Measurements from ENCODE around the gene SLC6A16.

The SLC6A16 gene

DNA sequence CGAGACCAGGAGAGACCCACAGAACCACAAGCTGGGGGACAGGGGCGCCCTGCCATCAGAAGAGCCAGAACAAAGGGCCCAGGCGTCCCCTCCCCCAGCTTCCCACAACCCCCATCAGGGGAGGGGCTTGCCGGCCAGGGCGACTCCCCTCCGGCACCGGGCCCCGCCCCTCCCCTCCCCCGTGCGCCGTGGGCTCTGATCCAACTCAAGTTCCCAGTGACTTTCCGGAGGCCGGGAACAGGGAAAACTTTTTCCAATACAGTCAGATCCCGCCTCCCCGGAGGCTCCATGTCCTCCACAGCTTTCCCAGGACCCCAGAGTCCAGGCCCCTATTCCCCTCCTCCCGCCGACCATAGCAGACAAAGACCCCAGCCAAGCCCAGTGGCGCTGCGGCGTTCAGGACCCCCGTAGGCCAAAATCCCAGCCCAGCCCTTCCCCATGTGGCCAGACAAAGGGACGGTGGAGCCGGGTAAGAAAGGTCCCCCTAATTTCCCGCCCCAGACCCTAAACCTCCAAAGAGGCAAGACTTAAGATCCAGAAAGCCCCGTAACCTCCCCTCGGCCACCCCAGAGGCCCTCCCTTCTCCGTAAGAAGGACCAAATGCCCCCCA is 36.6 kb upstream of the SLC6A16 start:
- Histone ChIP-seq H3K36me3 (ENCODE audit: insufficient read depth, low read length) (peaks cover 32% of the 10 kb centered on the region), H3K4me3 (ENCODE audit: low read length) (peak overlapping the region; percentile 100), H3K9me3 (ENCODE audit: insufficient read depth, low read depth, low read length) (no peaks in the 10 kb centered on the region), H3K4me1 (ENCODE audit: insufficient read depth, low read length) (peaks cover 5% of the 10 kb centered on the region), H3K9ac (ENCODE audit: low read depth, low read length) (peak overlapping the region; percentile 100), H3K27me3 (ENCODE audit: insufficient read depth, low read length) (no peaks in the 10 kb centered on the region), H3K27ac (ENCODE audit: low read depth, low read length) (peak overlapping the region; percentile 94)
- under 1% methylated on average over 27 of the region's 27 CpGs for WGBS

DNA sequence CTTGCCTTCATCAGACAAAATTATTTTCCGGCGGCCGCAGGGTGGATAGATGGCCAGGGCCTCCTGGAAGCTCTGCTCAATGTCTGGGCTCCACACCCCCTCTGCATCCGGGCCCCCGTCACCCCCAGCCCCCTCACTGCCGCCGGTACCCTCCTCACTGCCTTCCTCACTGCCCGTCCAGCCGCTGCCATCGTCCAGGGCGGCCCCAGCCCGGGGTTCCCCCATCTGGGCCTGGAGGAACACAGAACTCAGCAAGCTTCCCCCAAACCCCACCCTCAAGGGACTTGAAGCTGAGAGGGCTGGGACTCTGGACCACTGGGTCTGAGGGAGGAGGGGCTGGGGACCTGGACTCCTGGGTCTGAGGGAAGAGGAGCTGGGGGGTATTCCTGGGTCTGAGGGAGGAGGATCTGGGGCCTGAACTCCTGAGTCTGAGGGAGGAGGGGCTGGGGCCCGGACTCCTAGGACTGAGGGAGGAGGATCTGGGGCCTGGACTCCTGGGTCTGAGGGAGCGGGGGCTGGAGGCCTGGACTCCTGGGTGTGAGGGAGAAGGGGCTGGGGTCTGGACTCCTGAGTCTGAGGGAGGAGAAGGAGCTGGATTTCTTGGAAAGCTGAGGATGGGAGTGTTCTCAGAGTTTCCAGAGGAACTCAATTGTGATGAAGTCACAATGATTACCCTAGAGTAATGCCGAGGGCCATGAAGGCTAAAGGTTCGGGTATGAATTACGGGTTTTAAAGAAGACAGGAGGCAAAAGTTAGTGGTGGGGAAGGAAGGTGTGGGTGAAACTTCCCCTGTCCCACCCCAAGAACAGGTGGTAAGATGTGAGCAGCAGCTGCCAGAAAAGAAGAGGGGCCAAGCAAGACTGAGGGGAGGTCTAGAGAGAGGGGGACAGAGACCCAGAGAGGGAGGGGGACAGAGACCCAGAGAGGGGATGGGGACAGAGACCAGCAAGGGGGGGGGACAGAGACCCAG is 35.1 kb upstream of the SLC6A16 start:
- peaks cover 5% of the 10 kb centered on the region for H3K4me1 ChIP-seq (ENCODE audit: insufficient read depth, low read length)
- no peak overlapping the region for H3K27ac ChIP-seq (ENCODE audit: low read depth, low read length)
- peak overlapping the region; percentile 100; the same call in 1 of the 2 replicates for H3K4me3 ChIP-seq (ENCODE audit: low read length)
- H3K9me3 ChIP-seq (ENCODE audit: insufficient read depth, low read depth, low read length), result no peaks in the 10 kb centered on the region
- peak overlapping the region; percentile 100; the same call in 1 of the 2 replicates for H3K9ac ChIP-seq (ENCODE audit: low read depth, low read length)
- no peaks in the 10 kb centered on the region for H3K27me3 ChIP-seq (ENCODE audit: insufficient read depth, low read length)
- peaks cover 45% of the 10 kb centered on the region for H3K36me3 ChIP-seq (ENCODE audit: insufficient read depth, low read length)
- 96% methylated on average over 17 of the region's 17 CpGs for WGBS

DNA sequence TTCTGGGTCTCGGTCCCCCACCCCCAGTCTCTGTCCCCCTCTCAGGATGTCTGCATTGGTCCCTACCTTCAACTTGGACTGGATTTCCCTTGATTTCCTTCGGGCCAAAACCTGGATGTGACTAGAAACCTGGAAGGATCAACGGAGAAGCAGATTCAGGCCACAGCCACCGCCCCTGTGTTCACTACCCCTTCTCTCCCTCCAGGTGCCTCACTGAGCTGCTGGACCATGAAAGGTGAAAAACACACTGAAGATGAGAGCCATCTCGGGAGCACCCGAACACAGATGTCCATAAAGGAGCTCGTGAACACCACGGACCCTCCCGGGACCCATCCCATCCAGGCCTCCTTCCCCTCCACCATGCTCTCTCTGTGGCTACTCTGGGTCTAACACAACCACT is 32.2 kb upstream of the SLC6A16 start:
- Histone ChIP-seq H3K36me3 (ENCODE audit: insufficient read depth, low read length) (peaks cover 73% of the 10 kb centered on the region), H3K4me3 (ENCODE audit: low read length) (no peak overlapping the region), H3K9ac (ENCODE audit: low read depth, low read length) (no peak overlapping the region), H3K4me1 (ENCODE audit: insufficient read depth, low read length) (peaks cover 5% of the 10 kb centered on the region; the same call in 1 of the 2 replicates), H3K9me3 (ENCODE audit: insufficient read depth, low read depth, low read length) (no peaks in the 10 kb centered on the region), H3K27me3 (ENCODE audit: insufficient read depth, low read length) (no peaks in the 10 kb centered on the region), H3K27ac (ENCODE audit: low read depth, low read length) (no peak overlapping the region)
- WGBS, result 95% methylated on average over 9 of the region's 9 CpGs

DNA sequence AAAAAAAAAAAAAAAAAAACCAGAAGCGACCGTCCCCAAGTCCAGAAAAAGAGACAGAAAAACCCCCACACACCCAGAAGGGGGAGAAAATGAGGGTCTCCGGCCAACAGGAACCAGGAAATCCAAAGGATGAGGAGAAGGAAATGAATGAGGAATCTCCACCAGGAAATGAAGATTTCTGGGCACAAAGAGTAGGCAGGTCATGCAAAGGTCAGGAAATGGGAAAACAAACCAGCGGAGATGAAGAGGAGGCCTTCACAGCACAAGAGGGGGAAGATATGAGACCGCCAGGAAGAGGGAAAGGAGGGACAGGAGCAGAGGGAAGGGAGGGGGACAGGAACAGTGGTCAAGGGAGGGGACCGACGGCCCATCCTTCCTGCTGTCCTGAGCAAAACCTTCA is 31.4 kb upstream of the SLC6A16 start:
- Histone ChIP-seq H3K9ac (ENCODE audit: low read depth, low read length) (no peak overlapping the region), H3K27me3 (ENCODE audit: insufficient read depth, low read length) (no peaks in the 10 kb centered on the region), H3K4me3 (ENCODE audit: low read length) (no peak overlapping the region), H3K36me3 (ENCODE audit: insufficient read depth, low read length) (peaks cover 81% of the 10 kb centered on the region), H3K4me1 (ENCODE audit: insufficient read depth, low read length) (peaks cover 5% of the 10 kb centered on the region; the same call in 1 of the 2 replicates), H3K9me3 (ENCODE audit: insufficient read depth, low read depth, low read length) (no peaks in the 10 kb centered on the region), H3K27ac (ENCODE audit: low read depth, low read length) (no peak overlapping the region)
- WGBS, result 93% methylated on average over 5 of the region's 7 CpGs

DNA sequence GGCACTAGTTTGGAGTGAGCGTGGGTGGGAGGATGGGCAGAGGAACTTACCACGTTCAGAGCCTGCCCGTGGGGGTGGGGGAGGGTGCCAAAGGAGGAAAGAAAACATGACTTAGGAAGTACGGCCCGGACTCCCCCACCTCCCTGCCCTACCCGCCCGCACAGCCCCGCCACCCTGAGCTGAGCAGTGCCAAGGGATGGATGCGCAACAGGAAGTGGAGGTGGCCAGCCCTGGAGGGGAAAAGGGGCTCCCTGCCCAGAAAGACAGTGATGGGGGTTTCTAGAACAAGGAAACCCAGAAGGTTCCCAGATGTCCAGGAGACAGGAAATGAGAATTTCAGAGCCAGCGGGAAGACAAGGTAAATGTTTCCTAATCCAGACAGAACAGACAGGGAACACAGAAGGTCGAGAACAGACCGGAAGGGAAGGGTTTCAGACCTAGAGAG is 30.9 kb upstream of the SLC6A16 start:
- Histone ChIP-seq H3K27me3 (ENCODE audit: insufficient read depth, low read length) (no peaks in the 10 kb centered on the region), H3K4me1 (ENCODE audit: insufficient read depth, low read length) (peaks cover 5% of the 10 kb centered on the region; the same call in 1 of the 2 replicates), H3K9me3 (ENCODE audit: insufficient read depth, low read depth, low read length) (no peaks in the 10 kb centered on the region), H3K27ac (ENCODE audit: low read depth, low read length) (no peak overlapping the region), H3K36me3 (ENCODE audit: insufficient read depth, low read length) (peaks cover 86% of the 10 kb centered on the region), H3K4me3 (ENCODE audit: low read length) (no peak overlapping the region), H3K9ac (ENCODE audit: low read depth, low read length) (no peak overlapping the region)
- 83% methylated on average over 7 of the region's 12 CpGs for WGBS

DNA sequence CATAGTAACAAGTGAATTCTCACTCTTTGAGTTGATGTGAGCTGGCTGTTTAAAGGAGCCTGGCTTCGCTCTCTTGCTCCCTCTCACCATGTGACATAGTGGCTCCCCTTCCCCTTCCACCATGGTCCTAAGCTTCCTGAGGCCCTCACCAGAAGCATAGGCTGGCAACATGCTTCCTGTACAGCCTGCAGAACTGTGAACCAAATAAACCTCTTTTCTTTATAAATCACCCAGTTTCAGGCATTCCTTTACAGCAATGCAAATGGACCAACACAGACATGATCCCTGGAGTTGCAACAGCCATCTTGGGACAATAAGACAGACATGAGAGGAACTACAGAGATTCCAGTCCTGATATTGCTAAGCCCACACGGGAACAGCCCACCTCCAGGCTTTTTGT is 24.6 kb upstream of the SLC6A16 start:
- Histone ChIP-seq H3K9me3 (ENCODE audit: insufficient read depth, low read depth, low read length) (no peaks in the 10 kb centered on the region), H3K27ac (ENCODE audit: low read depth, low read length) (no peak overlapping the region), H3K4me3 (ENCODE audit: low read length) (no peak overlapping the region), H3K4me1 (ENCODE audit: insufficient read depth, low read length) (no peaks in the 10 kb centered on the region), H3K9ac (ENCODE audit: low read depth, low read length) (no peak overlapping the region), H3K27me3 (ENCODE audit: insufficient read depth, low read length) (no peaks in the 10 kb centered on the region), H3K36me3 (ENCODE audit: insufficient read depth, low read length) (peaks cover 95% of the 10 kb centered on the region)
- WGBS, result 93% methylated on average over 2 of the region's 2 CpGs

DNA sequence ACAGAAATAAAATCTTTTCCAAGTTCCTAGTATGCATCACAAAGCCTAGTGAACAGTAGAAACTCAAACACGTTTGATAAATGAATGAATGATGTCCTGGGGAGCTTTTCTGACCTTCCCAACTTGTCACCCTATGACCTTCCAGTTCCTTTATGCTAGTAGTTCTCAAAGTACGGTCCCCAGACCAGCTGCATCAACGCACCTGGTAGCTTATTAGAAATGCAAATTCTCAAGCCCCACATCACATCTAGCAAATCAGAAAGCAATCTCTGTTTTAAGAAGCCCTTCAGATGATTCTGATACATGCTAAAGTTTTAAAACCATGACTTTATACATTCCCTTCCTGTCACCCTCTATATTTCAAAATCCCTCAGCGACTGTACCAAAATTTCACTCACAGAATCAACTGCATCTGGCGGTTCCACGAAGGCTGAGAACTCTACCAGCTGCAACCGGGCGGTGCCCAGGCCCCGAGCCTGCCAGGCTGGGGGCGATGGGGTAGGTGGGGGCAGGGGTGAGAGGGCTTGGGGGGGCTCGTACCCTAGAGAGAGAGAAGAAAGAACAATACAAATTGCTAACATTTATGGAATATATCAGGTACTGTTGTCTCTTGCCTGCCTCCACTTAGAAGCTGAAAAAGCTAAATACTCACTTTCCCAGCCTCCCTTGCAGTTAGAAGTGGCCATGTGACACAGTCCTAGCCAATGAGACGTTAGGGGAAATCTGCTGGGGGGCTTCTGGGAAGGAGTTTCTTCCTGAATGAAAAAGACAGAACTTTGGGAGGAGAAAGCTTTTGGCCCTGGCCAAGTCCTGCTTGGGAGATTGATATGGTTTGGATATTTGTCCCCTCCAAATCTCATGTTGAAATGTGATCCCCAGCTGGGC is 23.6 kb upstream of the SLC6A16 start:
- H3K4me1 ChIP-seq (ENCODE audit: insufficient read depth, low read length), result no peaks in the 10 kb centered on the region
- peaks cover 96% of the 10 kb centered on the region for H3K36me3 ChIP-seq (ENCODE audit: insufficient read depth, low read length)
- no peak overlapping the region for H3K9ac ChIP-seq (ENCODE audit: low read depth, low read length)
- H3K27me3 ChIP-seq (ENCODE audit: insufficient read depth, low read length), result no peaks in the 10 kb centered on the region
- H3K9me3 ChIP-seq (ENCODE audit: insufficient read depth, low read depth, low read length), result no peaks in the 10 kb centered on the region
- WGBS, result 91% methylated on average over 11 of the region's 12 CpGs
- H3K27ac ChIP-seq (ENCODE audit: low read depth, low read length), result no peak overlapping the region
- no peak overlapping the region for H3K4me3 ChIP-seq (ENCODE audit: low read length)

DNA sequence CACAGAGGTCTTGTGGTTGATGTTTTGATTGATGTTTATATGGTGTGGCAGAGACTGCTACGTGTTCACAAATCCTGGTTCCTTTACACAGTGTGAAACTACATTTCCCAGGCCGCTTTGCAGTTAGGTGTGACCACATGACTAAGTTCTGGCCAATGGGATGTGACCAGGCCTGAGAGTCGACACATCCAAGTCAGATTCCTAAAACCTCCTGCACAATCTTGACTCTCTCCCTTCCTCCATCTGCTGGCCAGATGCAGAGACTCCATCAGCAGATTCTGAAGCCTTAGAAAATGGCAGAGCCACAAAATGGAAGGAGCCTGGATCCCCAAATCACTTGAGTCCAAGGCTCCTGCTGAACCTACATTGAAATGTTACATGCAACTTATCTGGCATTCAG is 22.8 kb upstream of the SLC6A16 start:
- 81% methylated on average over 3 of the region's 3 CpGs for WGBS
- Histone ChIP-seq H3K9me3 (ENCODE audit: insufficient read depth, low read depth, low read length) (no peaks in the 10 kb centered on the region), H3K4me1 (ENCODE audit: insufficient read depth, low read length) (no peaks in the 10 kb centered on the region), H3K36me3 (ENCODE audit: insufficient read depth, low read length) (peaks cover 96% of the 10 kb centered on the region), H3K9ac (ENCODE audit: low read depth, low read length) (no peak overlapping the region), H3K4me3 (ENCODE audit: low read length) (no peak overlapping the region), H3K27me3 (ENCODE audit: insufficient read depth, low read length) (no peaks in the 10 kb centered on the region), H3K27ac (ENCODE audit: low read depth, low read length) (no peak overlapping the region)

DNA sequence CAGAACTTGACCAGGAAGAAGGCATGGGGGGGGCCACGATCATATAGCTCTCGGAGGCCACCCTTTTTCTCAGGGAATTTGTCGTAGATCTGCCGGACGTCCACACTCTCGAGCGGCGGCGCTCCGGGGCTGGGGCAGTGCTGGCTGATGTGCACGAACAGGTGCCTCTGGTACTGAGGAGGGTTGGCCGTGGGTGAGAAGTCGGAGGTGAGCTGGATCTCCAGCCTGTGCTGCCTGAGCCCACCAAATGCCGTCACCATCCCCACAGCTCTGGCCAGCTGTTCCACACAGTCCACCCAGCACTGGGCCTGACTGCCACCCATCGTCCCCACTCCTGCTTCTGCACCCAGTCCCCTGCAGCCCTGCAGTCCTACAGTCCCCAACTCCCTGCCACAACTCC is 22.2 kb upstream of the SLC6A16 start:
- H3K9me3 ChIP-seq (ENCODE audit: insufficient read depth, low read depth, low read length), result no peaks in the 10 kb centered on the region
- peaks cover 96% of the 10 kb centered on the region for H3K36me3 ChIP-seq (ENCODE audit: insufficient read depth, low read length)
- no peak overlapping the region for H3K27ac ChIP-seq (ENCODE audit: low read depth, low read length)
- 95% methylated on average over 15 of the region's 15 CpGs for WGBS
- H3K9ac ChIP-seq (ENCODE audit: low read depth, low read length), result no peak overlapping the region
- H3K4me1 ChIP-seq (ENCODE audit: insufficient read depth, low read length), result no peaks in the 10 kb centered on the region
- no peak overlapping the region for H3K4me3 ChIP-seq (ENCODE audit: low read length)
- H3K27me3 ChIP-seq (ENCODE audit: insufficient read depth, low read length), result no peaks in the 10 kb centered on the region

DNA sequence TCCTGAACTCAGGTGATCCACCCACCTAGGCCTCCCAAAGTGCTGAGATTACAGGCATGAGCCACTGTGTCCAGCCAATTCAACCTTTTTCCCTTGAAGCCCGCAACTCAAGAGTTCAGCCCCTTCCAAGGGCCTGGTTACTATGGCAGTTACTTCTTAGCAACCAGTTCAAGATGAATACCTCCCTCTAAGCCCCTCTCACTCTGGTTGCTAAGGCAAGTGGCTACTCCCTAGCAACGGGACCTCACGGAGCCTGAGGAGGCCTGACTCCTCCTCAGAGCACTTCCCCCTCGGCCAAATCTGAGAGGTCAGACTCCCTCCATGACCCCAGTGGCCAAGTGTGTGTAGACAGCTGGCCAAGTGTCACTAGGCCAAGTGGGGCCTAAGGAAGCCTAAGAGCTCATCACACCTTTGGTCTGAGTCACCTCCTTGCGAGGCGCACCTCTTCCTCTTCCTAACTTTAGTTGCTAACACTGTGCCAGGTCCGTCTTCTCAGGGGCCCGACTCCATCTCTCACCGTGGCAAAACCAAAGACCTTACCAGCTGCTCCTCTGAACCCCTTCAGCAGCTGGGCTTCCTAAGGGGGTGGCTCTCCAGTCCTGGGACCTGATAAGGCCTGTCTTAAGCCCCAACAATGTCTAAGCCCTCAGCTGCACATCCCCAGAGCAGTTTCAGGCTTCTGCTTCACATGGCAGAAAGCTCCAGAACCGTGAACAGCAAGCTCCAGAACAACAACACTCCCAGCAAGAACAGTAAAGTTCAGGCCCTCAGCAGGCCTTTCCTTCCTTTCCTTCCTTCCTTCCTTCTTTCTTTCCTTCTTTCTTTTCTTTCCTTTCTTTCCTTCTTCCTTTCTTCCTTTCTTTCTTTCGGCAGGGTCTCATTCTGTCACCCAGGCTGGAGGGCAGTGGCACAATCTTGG is 19.8 kb upstream of the SLC6A16 start:
- Histone ChIP-seq H3K27me3 (ENCODE audit: insufficient read depth, low read length) (no peaks in the 10 kb centered on the region), H3K27ac (ENCODE audit: low read depth, low read length) (no peak overlapping the region), H3K9ac (ENCODE audit: low read depth, low read length) (no peak overlapping the region), H3K9me3 (ENCODE audit: insufficient read depth, low read depth, low read length) (no peaks in the 10 kb centered on the region), H3K36me3 (ENCODE audit: insufficient read depth, low read length) (peaks cover 90% of the 10 kb centered on the region), H3K4me1 (ENCODE audit: insufficient read depth, low read length) (peaks cover 5% of the 10 kb centered on the region; the same call in 1 of the 2 replicates), H3K4me3 (ENCODE audit: low read length) (no peak overlapping the region)
- 94% methylated on average over 11 of the region's 11 CpGs for WGBS

Data from HUES64 (cell line).